Bronchial epithelial cell (primary cell): ENCODE data around the gene CD84. TPM values are rescaled to one million over a fixed set of nuclear protein-coding genes. Genes with fewer than 3 reads are reported as not detected.

Source experiments
- DNase-seq: peaks from one replicate; pipeline ENCODE4 v3.0.0-alpha.2; 2010; ENCODE audit warnings: low read depth
- FAIRE-seq: peaks from 2 replicates; lab custom pipeline; 2011; peaks lifted over from hg19 to GRCh38; lab: Jason Lieb, UNC
- H3K27me3 ChIP-seq: 2 replicates; pipeline ENCODE4 v1.5.1; 2011; ENCODE audit warnings: low read length; ENCODE audit not compliant: control insufficient read depth, insufficient read depth
- H3K36me3 ChIP-seq: 2 replicates; pipeline ENCODE4 v1.5.1; 2011; ENCODE audit warnings: low read length; ENCODE audit not compliant: control insufficient read depth, insufficient read depth
- H3K4me3 ChIP-seq: 2 replicates; pipeline ENCODE4 v1.5.1; 2011; ENCODE audit warnings: mild to moderate bottlenecking, low read depth, low read length, control low read depth
- total RNA-seq: library from RNA; depleted of rRNA; stranded (reverse); fragments of >200 nt; gene quantifications from 2 replicates; pipeline ENCODE4 v1.2.1, GENCODE V29; 2014
- TF ChIP-seq, protein P1 (sequence below): IDR thresholded peaks from 2 replicates; pipeline ENCODE4 v1.5.1; 2011; ENCODE audit warnings: mild to moderate bottlenecking, moderate library complexity, low read length, control low read depth, inconsistent platforms; ENCODE audit not compliant: insufficient read depth, severe bottlenecking

The CD84 gene
- total RNA-seq, 1 donor from 2014 or later, result not detected

- DNase-seq (no peak), FAIRE-seq (no peak)
- H3K27me3 ChIP-seq, result peaks cover 2% of the 10 kb centered on the region
- H3K36me3 ChIP-seq, result no peaks in the 10 kb centered on the region
- TF ChIP-seq, protein P1, sequence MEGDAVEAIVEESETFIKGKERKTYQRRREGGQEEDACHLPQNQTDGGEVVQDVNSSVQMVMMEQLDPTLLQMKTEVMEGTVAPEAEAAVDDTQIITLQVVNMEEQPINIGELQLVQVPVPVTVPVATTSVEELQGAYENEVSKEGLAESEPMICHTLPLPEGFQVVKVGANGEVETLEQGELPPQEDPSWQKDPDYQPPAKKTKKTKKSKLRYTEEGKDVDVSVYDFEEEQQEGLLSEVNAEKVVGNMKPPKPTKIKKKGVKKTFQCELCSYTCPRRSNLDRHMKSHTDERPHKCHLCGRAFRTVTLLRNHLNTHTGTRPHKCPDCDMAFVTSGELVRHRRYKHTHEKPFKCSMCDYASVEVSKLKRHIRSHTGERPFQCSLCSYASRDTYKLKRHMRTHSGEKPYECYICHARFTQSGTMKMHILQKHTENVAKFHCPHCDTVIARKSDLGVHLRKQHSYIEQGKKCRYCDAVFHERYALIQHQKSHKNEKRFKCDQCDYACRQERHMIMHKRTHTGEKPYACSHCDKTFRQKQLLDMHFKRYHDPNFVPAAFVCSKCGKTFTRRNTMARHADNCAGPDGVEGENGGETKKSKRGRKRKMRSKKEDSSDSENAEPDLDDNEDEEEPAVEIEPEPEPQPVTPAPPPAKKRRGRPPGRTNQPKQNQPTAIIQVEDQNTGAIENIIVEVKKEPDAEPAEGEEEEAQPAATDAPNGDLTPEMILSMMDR, result no peak
- no peak overlapping the region for H3K4me3 ChIP-seq
Observed at GRCh38 chr1:160558660-160559380, 20.5 kb downstream of the CD84 start.

DNA sequence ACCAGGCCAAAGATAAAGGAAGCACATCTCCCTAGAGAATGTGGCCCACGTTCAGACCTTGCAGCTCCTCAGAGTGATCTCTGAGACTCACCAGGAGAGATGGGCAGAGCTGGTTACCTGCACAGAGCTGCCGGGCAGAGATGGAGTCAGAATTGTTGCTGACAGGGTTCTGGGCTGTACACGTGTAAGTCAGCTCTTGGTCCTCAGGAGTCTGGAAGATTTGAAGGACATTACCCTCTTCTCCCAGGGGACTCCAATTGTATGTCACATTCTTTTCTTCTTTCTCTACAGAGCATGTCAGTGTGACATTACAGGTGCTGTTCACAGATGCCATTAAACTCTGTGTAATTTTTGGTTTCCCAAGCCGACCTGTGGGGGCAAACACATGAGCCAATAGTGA is 25.5 kb downstream of the CD84 start:
- FAIRE-seq (no peak), DNase-seq (no peak)
- TF ChIP-seq, protein P1, result no peak
- H3K4me3 ChIP-seq, result no peak overlapping the region
- peaks cover 2% of the 10 kb centered on the region for H3K27me3 ChIP-seq
- no peaks in the 10 kb centered on the region for H3K36me3 ChIP-seq

DNA sequence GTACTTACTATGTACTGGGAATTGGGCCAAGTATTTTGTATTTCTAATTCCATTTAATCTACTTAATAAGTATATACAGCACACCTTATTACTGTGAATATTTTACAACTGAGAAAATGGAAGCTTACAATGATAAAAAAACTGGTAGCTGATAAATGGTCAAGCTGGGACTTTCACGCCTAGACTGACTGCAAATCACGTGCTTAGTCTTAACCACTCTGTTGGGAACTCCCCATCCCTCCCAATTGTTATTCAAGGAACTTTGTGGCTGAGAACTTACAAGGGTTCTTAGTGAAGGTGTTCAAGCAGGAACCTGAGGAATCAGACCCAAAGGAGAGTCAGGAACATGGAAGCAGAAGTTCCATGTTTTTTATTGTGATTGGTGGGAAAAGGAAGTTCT is 26.9 kb downstream of the CD84 start:
- no peak for DNase-seq
- TF ChIP-seq, protein P1, result no peak
- no peak for FAIRE-seq
- H3K4me3 ChIP-seq, result no peak overlapping the region
- H3K27me3 ChIP-seq, result no peaks in the 10 kb centered on the region
- H3K36me3 ChIP-seq, result no peaks in the 10 kb centered on the region

DNA sequence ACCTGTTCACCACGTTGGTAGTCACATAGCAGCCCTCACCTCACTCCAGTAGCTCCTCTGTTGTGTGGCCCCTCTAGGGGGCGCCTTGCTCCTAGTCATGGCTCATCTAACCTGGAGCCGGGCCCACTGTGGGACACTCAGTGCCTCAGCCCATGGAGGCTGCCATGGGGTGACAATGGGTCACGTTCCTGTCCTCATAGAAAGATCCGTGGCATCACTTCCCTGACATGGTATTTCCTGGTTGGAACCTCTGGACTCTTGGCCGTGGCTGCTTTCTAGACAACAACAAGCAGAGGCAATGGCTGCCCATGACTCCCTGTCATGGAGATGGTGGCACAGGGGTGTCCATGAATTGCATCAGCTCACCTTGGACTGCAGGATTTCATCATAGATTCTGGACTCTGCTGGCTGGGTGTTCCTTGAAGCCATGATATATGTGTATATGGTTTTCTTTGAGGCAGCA is 28.7 kb downstream of the CD84 start:
- H3K27me3 ChIP-seq, result no peaks in the 10 kb centered on the region
- TF ChIP-seq, protein P1, result no peak
- no peaks in the 10 kb centered on the region for H3K36me3 ChIP-seq
- FAIRE-seq (no peak), DNase-seq (no peak)
- no peak overlapping the region for H3K4me3 ChIP-seq

DNA sequence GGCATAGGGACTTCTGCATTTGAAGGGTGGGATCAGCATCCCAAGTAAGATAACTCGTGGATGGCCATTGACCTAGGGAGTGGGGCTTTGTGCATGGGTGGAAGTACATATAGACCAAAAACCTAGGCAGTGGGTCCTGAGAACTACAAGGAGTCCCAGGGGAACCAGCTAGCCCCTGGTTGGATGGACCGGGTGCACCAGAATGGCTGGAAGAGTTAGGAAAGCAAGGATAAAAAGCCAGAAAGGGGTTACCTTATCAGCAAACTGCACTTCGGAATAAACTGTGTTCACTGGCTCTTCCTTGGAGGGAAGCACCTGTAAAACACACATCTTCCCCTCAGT is 29.7 kb downstream of the CD84 start:
- Histone ChIP-seq H3K4me3 (no peak overlapping the region), H3K36me3 (no peaks in the 10 kb centered on the region), H3K27me3 (no peaks in the 10 kb centered on the region)
- FAIRE-seq (peak; percentile 28), DNase-seq (no peak)
- TF ChIP-seq, protein P1, result no peak
